Gastroesophageal sphincter (tissue), 4 donors: ENCODE measurements around the gene PSMD1. TPM values are rescaled to one million over a fixed set of nuclear protein-coding genes. Genes with fewer than 3 reads are reported as not detected.

Experiments
- ATAC-seq: fragments of 150-250 bp; one replicate; pipeline ENCODE4 v1.9.1; 2016; ENCODE audit warnings: mild to moderate bottlenecking, moderate library complexity
- H3K27ac ChIP-seq, 4 donors: fragments of 200-600 bp; sonication (generic) in 3 of 4; 1 replicate in 3 of 4; 2 replicates in 1 of 4; pipeline ENCODE4 v1.5.1; 2016 to 2019
- H3K27me3 ChIP-seq: fragments of 200-600 bp; sonication (generic); one replicate; pipeline ENCODE4 v1.5.1; 2019
- H3K36me3 ChIP-seq, 2 donors: fragments of 200-600 bp; sonication (generic); one replicate each; pipeline ENCODE4 v1.5.1; 2019; ENCODE audit warnings: control low read depth in 1 of 2
- H3K4me1 ChIP-seq, 3 donors: fragments of 200-600 bp; sonication (generic); 1 replicate in 2 of 3; 2 replicates in 1 of 3; pipeline ENCODE4 v1.5.1; 2016 to 2019; ENCODE audit warnings: control low read depth in 2 of 3
- H3K4me3 ChIP-seq, 2 donors: fragments of 200-600 bp; sonication (generic); one replicate each; pipeline ENCODE4 v1.5.1; 2019; ENCODE audit warnings: mild to moderate bottlenecking in 1 of 2, moderate library complexity in 1 of 2
- H3K9me3 ChIP-seq, 3 donors: fragments of 200-600 bp; sonication (generic); one replicate each; pipeline ENCODE4 v1.5.1; 2017 to 2019; ENCODE audit warnings: control low read depth in 2 of 3
- EP300 ChIP-seq: sonication (generic); formaldehyde crosslinking; IDR thresholded peaks from one replicate; pipeline ENCODE4 v1.6.1; 2017; ENCODE audit warnings: antibody characterized with exemption, mild to moderate bottlenecking
- POLR2A ChIP-seq, 2 donors: fragments of 450-650 bp; IDR thresholded peaks; one replicate each; pipeline ENCODE4 v1.6.1; 2017; ENCODE audit warnings: antibody characterized with exemption in 2 of 2, mild to moderate bottlenecking in 2 of 2, moderate library complexity in 1 of 2
- POLR2AphosphoS5 ChIP-seq: sonication (generic); formaldehyde crosslinking; IDR thresholded peaks from one replicate; pipeline ENCODE4 v1.6.1; 2017; ENCODE audit warnings: antibody characterized with exemption
- WGBS, 2 donors: methylation state at CpG; one replicate each; pipeline ENCODE4 v1.1.5; 2018; ENCODE audit warnings: low coverage in 1 of 2; 5-methylcytosine and 5-hydroxymethylcytosine counted together
- total RNA-seq, 4 donors: library from RNA; depleted of rRNA; stranded (reverse); fragments of >200 nt; gene quantifications; one replicate each; pipeline ENCODE4 v1.1.0, GENCODE V29; 2016
- TF ChIP-seq, protein P1 (sequence below), 4 experiments: fragments of 200-600 bp in 2 of 4; fragments of 450-650 bp in 2 of 4; sonication (generic) in 1 of 4; IDR thresholded peaks; one replicate each; pipeline ENCODE4 v1.5.1; 2017 to 2019; ENCODE audit warnings: antibody characterized with exemption in 4 of 4, mild to moderate bottlenecking in 2 of 4, moderate library complexity in 2 of 4

Gene PSMD1
- total RNA-seq, 4 donors from 2014 or later = 58.8 to 93.4 (median 65.9) TPM

DNA sequence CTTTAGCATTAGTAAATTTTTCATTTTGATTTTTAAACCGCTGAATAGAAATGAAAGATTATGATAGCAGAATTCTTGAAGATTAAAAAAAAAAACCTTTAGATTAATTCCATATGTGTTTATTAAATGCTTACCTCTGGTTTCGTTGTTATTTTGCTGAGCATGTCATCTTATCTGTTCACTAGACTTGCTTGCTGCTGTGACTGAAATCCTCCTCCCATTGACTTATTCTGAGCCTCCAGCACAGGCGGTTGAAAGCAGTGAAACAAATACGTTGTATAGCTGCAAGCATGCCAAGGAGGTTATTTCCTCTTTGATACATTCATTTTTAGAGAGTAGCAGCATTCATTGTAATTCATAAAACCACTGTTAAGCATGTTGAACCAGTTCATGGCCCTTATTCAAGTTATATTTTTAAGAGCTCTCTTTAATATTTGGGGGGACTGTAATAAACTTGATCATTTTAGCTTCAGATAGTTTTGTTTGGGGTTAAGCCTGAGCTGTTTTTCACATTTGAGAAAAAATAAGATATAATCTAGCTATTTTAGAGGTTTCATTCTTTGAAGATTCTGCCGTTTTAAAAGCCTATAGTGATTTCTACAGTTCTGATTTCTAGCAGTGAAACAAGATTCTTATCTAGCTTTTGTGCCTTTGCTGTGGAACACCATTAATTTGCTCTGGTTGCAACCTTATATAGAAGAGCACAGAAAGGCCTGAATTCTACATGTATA is 68.3 kb downstream of the PSMD1 start, which contains the start of gene HTR2B:
Gene HTR2B, minus strand, starts transcription at position 205 of the 731 bp plus-strand sequence. CDS start 1,278 bp downstream, outside the sequence.
- 38 to 40% methylated on average over 5 of the region's 5 CpGs for WGBS, 2 donors
- no peaks in the 10 kb centered on the region for H3K36me3 ChIP-seq
- TF ChIP-seq EP300 (no peak), POLR2AphosphoS5 (no peak), POLR2A (IDR thresholded peaks at IDR 0.05) (no peak)
- TF ChIP-seq, protein P1, sequence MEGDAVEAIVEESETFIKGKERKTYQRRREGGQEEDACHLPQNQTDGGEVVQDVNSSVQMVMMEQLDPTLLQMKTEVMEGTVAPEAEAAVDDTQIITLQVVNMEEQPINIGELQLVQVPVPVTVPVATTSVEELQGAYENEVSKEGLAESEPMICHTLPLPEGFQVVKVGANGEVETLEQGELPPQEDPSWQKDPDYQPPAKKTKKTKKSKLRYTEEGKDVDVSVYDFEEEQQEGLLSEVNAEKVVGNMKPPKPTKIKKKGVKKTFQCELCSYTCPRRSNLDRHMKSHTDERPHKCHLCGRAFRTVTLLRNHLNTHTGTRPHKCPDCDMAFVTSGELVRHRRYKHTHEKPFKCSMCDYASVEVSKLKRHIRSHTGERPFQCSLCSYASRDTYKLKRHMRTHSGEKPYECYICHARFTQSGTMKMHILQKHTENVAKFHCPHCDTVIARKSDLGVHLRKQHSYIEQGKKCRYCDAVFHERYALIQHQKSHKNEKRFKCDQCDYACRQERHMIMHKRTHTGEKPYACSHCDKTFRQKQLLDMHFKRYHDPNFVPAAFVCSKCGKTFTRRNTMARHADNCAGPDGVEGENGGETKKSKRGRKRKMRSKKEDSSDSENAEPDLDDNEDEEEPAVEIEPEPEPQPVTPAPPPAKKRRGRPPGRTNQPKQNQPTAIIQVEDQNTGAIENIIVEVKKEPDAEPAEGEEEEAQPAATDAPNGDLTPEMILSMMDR (IDR thresholded peaks at IDR 0.05) = no peak
- H3K4me1 ChIP-seq = peaks cover 0 to 36% (median 3%) of the 10 kb centered on the region in 3 donors
- H3K9me3 ChIP-seq = no peaks in the 10 kb centered on the region
- H3K27me3 ChIP-seq = no peaks in the 10 kb centered on the region
- peak within 1 kb of the TSS; percentile 27 to 42 for H3K4me3 ChIP-seq
- ATAC-seq = no peak
- peak within 1 kb of the TSS; percentile 1 to 74 (median 43) for H3K27ac ChIP-seq

DNA sequence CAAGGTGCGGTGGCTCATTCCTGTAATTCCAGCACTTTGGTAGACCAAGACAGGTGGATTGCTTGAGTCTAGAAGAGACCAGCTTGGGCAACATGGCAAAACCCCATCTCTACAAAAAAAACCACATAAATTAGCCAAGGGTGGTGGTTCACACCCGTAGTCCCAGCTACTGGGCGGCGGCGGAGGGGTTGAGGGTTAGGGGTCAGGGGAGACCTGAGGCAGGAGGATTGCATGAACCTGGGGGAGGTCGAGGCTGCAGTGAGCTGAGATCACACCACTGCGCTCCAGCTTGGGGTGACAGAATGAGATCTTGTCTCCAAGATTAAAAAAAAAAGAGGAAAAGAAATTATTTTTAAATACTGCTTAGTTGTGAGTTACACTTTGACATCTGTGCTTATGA is 69.5 kb downstream of the PSMD1 start:
- no peaks in the 10 kb centered on the region for H3K27me3 ChIP-seq
- ATAC-seq = no peak
- 95 to 100% methylated on average over 1 to 7 of the region's 7 CpGs for WGBS, 2 donors
- H3K36me3 ChIP-seq = no peaks in the 10 kb centered on the region
- no peaks in the 10 kb centered on the region for H3K9me3 ChIP-seq
- no peak overlapping the region for H3K4me3 ChIP-seq
- peak overlapping the region in 1 of 4 donors; percentile 29 for H3K27ac ChIP-seq
- H3K4me1 ChIP-seq = peaks cover 0 to 47% (median 3%) of the 10 kb centered on the region in 3 donors
- TF ChIP-seq EP300 (no peak), POLR2AphosphoS5 (no peak), POLR2A (IDR thresholded peaks at IDR 0.05) (no peak)
- TF ChIP-seq, protein P1 (IDR thresholded peaks at IDR 0.05) = no peak

DNA sequence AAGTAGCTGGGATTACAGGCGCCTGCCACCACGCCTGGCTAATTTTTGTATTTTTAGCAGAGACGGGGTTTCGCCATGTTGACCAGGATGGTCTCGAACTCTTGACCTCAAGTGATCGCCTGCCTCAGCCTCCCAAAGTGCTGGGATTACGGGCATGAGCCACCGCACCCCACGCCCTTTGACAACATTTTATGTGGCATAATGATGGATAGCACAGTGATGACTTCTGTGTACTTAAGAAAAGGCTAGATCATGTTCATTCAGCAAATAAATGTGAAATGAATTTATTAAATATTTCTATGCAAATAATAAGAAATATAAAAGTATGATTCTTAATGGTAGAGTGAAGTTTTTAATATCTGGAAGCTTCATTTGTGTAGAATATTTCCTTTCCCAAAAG is 70.8 kb downstream of the PSMD1 start:
- H3K36me3 ChIP-seq = no peaks in the 10 kb centered on the region
- no peaks in the 10 kb centered on the region for H3K27me3 ChIP-seq
- peaks cover 0 to 56% (median 3%) of the 10 kb centered on the region in 3 donors for H3K4me1 ChIP-seq
- H3K27ac ChIP-seq = no peak overlapping the region
- no peak overlapping the region for H3K4me3 ChIP-seq
- no peaks in the 10 kb centered on the region for H3K9me3 ChIP-seq
- TF ChIP-seq POLR2A (IDR thresholded peaks at IDR 0.05) (no peak), POLR2AphosphoS5 (no peak), EP300 (no peak)
- TF ChIP-seq, protein P1 (IDR thresholded peaks at IDR 0.05) = no peak
- ATAC-seq = no peak
- 79 to 100% methylated on average over 2 to 6 of the region's 9 CpGs for WGBS, 2 donors

DNA sequence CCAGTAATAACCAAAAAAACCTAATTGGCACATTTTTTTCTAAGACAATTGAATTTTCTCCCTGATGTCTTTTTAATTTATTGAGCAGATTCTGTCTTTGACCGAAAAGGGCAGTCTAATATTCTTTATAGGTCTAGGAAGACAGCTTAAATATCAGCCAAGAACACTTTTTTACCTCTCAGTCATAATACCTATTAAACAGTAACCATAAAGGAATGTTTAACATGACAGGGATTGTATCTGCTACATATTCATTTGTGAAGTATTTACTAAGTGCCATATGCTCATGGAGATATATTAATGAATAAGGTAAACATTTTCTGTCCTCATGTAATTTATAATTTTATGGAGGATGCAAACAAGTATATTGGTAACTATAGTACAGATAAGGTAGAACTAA is 71.3 kb downstream of the PSMD1 start:
- Histone ChIP-seq H3K27me3 (no peaks in the 10 kb centered on the region), H3K36me3 (no peaks in the 10 kb centered on the region), H3K4me1 (peaks cover 0 to 58% (median 3%) of the 10 kb centered on the region in 3 donors), H3K27ac (peak overlapping the region in 1 of 4 donors; percentile 32), H3K9me3 (no peaks in the 10 kb centered on the region), H3K4me3 (no peak overlapping the region)
- WGBS, 2 donors = 50 to 95% methylated on average over 1 of the region's 1 CpG
- no peak for ATAC-seq
- TF ChIP-seq POLR2AphosphoS5 (no peak), POLR2A (IDR thresholded peaks at IDR 0.05) (no peak), EP300 (no peak)
- TF ChIP-seq, protein P1 (IDR thresholded peaks at IDR 0.05) = no peak

DNA sequence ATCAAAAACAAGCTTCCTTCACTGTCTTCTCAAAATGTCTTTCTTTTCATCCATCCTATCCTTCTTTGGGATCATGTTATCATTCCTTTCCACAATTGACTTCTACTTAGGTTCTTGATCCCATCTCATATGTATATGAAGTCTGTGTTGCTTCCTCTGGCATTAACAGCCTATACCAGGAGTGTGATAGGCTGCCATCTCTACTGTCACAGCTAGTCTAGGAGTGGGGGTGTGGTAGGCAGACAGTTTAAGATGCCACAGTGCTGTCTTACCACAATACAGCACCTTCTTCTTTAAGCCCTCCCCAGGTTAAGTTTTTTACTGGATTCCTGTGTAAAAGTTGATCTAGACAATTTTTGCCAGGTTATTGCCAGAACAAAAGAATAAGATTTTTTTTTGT is 71.9 kb downstream of the PSMD1 start:
- H3K9me3 ChIP-seq = no peaks in the 10 kb centered on the region
- TF ChIP-seq, protein P1 (IDR thresholded peaks at IDR 0.05) = no peak
- no peak for ATAC-seq
- H3K27me3 ChIP-seq = no peaks in the 10 kb centered on the region
- peaks cover 0 to 59% (median 3%) of the 10 kb centered on the region in 3 donors for H3K4me1 ChIP-seq
- no peaks in the 10 kb centered on the region for H3K36me3 ChIP-seq
- H3K4me3 ChIP-seq = no peak overlapping the region
- peak overlapping the region in 1 of 4 donors; percentile 32 for H3K27ac ChIP-seq
